Mesothelial cell of epicardium (in vitro differentiated cells): Measurements from ENCODE around the gene PCMT1. TPM values are rescaled to one million over a fixed set of nuclear protein-coding genes. Genes with fewer than 3 reads are reported as not detected.

Experiments used
- DNase-seq, 2 experiments: peaks; one replicate each; pipeline ENCODE4 v3.0.0; 2021; ENCODE audit warnings: low spot score in 2 of 2; ENCODE audit not compliant: unreplicated experiment in 2 of 2
- H3K27ac Mint-ChIP-seq: 2 replicates; pipeline ENCODE4 v1.8.0; 2021; ENCODE audit warnings: mixed read lengths
- H3K27me3 Mint-ChIP-seq: 2 replicates; pipeline ENCODE4 v1.8.0; 2021; ENCODE audit warnings: low read depth, mixed read lengths
- H3K36me3 Mint-ChIP-seq: 2 replicates; pipeline ENCODE4 v1.8.0; 2021; ENCODE audit warnings: mixed read lengths
- H3K4me1 Mint-ChIP-seq: 2 replicates; pipeline ENCODE4 v1.8.0; 2021; ENCODE audit warnings: mixed read lengths
- H3K4me3 Mint-ChIP-seq: 2 replicates; pipeline ENCODE4 v1.8.0; 2021; ENCODE audit warnings: mild to moderate bottlenecking, moderate library complexity, mixed read lengths
- H3K9me3 Mint-ChIP-seq: 2 replicates; pipeline ENCODE4 v1.8.0; 2021; ENCODE audit warnings: mixed read lengths
- CTCF ChIP-seq: fragments of 200-600 bp; sonication (generic); IDR thresholded peaks from one replicate; pipeline ENCODE4 v1.5.0; 2021; ENCODE audit warnings: antibody characterized with exemption; ENCODE audit not compliant: unreplicated experiment
- total RNA-seq: library from RNA; stranded (reverse); gene quantifications from 3 replicates; pipeline ENCODE4 v1.2.1, GENCODE V29; 2021

PCMT1 gene
- total RNA-seq, 1 donor from 2014 or later: 45.6 TPM

- no peak for DNase-seq
- no peaks in the 10 kb centered on the region for H3K9me3 Mint-ChIP-seq
- H3K27me3 Mint-ChIP-seq: no peaks in the 10 kb centered on the region
- no peaks in the 10 kb centered on the region for H3K36me3 Mint-ChIP-seq
- TF ChIP-seq CTCF: no peak
- H3K27ac Mint-ChIP-seq: no peak overlapping the region
- peaks cover 34% of the 10 kb centered on the region for H3K4me1 Mint-ChIP-seq
- H3K4me3 Mint-ChIP-seq: no peak overlapping the region
Measured at GRCh38 chr6:149859938-149860337, 110.4 kb downstream of the PCMT1 start.

- Mint-ChIP-seq H3K27me3 (no peaks in the 10 kb centered on the region), H3K36me3 (no peaks in the 10 kb centered on the region), H3K4me3 (no peak overlapping the region), H3K4me1 (peaks cover 29% of the 10 kb centered on the region), H3K27ac (no peak overlapping the region), H3K9me3 (no peaks in the 10 kb centered on the region)
- TF ChIP-seq CTCF: no peak
- DNase-seq: no peak
Measured at GRCh38 chr6:149860513-149860833, 110.9 kb downstream of the PCMT1 start.

Other genes with a start within 250 kb of the PCMT1 start
- gene PPIL4, start 203.7 kb upstream of the PCMT1 start, total RNA-seq: 38.1 to 40.3 TPM (median 39.8 TPM) in 3 replicates
- gene GINM1, start 183.4 kb upstream of the PCMT1 start, total RNA-seq: 34.9 to 36.7 TPM (median 36.5 TPM) in 3 replicates
- 18.8 to 20.3 TPM (median 19.1 TPM) in 3 replicates for gene KATNA1, start 101.0 kb upstream of the PCMT1 start, total RNA-seq
- gene LATS1, start 31.6 kb upstream of the PCMT1 start, total RNA-seq: 38.4 to 39.4 TPM (median 39.0 TPM) in 3 replicates
- gene NUP43, start 3.2 kb upstream of the PCMT1 start, total RNA-seq: 38.8 to 41.0 TPM (median 40.2 TPM) in 3 replicates
- gene LRP11, start 114.6 kb downstream of the PCMT1 start, total RNA-seq: 17.2 to 17.9 TPM (median 17.8 TPM) in 3 replicates
- gene RAET1E, start 148.4 kb downstream of the PCMT1 start, total RNA-seq: not detected in 3 replicates
- not detected in 3 replicates for gene RAET1G, start 173.4 kb downstream of the PCMT1 start, total RNA-seq
- 0.23 to 0.42 TPM (median 0.24 TPM) in 3 replicates for gene ULBP2, start 192.3 kb downstream of the PCMT1 start, total RNA-seq
- 0.07 to 0.11 TPM (median 0.11 TPM) in 3 replicates for gene ULBP1, start 214.2 kb downstream of the PCMT1 start, total RNA-seq